ENCODE results near the gene RGS19.

The RGS19 gene

DNA sequence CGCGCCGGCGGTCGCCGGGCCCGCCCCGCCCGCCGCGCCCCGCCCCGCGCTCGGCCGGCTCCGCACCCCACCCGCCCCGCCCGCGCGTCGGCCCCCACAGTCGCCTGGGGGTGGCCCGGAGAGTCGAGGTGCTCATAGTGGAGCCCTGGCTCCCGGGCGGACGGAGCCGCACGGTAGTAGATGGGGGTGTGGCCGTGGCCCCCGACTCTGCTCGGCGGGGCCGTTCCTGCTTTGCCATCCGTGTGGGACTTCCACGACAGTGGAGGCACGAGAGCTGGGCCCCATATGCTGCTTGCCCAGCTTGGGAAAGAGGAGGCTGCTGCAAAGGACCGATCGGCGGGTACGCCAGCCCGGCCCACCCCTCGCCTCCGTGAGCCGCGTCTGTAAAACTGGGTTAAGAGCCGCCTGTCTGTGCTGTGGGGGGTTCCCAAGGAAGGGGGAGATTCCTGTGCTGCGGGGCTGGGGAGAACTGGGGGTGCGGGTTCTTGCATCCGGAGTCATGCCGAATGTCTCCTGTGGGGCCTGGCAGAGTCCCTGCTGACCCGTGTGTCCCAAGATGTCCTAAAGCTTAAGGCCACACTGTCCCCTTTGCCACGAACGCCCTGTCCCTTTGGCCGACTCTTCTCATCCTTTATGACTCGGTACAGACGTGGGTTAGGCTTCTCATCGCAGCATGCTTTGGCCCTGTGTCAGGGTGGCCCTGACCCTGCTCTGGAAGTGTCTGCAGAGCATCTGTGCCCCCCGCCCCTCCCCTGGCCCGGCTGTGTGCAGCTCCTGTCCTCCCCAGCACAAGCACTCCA is 895 bp upstream of the RGS19 start, which contains the start of gene OPRL1:
TSS of gene OPRL1 (plus strand) at position 70 of the 800 bp plus-strand sequence. CDS start 12,639 bp downstream, outside the sequence.
- H3K9ac ChIP-seq (ENCODE audit: low read length): no peak within 1 kb of the TSS
- peak within 1 kb of the TSS; percentile 72 for H3K27ac ChIP-seq (ENCODE audit: low read depth, low read length)
- H3K27me3 ChIP-seq (ENCODE audit: control insufficient read depth in 1 of 2, insufficient read depth in 2 of 2, low read length in 2 of 2): peaks cover 10 to 31% of the 10 kb centered on the region in 2 donors
- H3K4me1 ChIP-seq (ENCODE audit: insufficient read depth, low read length): peaks cover 16% of the 10 kb centered on the region
- no peaks in the 10 kb centered on the region for H3K36me3 ChIP-seq (ENCODE audit: insufficient read depth, low read length)
- H3K4me3 ChIP-seq (ENCODE audit: low read depth in 1 of 2, low read length in 2 of 2): peak within 1 kb of the TSS; percentile 67 to 73
- H3K9me3 ChIP-seq (ENCODE audit: low read length): no peaks in the 10 kb centered on the region

DNA sequence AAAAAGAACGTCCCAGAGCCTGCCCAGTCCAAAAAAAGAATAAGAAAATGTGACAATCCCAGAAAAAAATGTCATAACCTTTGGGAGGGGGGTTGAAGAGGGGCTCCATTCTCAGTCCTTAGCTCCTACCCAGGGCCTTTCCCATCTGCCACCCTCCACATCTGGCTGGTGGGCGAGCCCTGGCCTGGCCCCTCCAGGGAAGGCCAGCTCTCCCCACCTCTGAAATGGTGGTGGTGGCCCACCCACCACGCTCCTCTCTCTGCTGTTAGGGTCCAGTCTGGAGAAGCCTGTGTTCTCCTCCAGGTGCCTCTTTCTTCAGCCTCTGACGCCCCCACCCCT is 415 bp downstream of the RGS19 start:
- Histone ChIP-seq H3K27ac (ENCODE audit: low read depth, low read length) (peak overlapping the region; percentile 72), H3K4me3 (ENCODE audit: low read depth in 1 of 2, low read length in 2 of 2) (peak overlapping the region; percentile 67 to 73), H3K36me3 (ENCODE audit: insufficient read depth, low read length) (no peaks in the 10 kb centered on the region), H3K9me3 (ENCODE audit: low read length) (no peaks in the 10 kb centered on the region), H3K4me1 (ENCODE audit: insufficient read depth, low read length) (peaks cover 16% of the 10 kb centered on the region), H3K9ac (ENCODE audit: low read length) (no peak overlapping the region), H3K27me3 (ENCODE audit: control insufficient read depth in 1 of 2, insufficient read depth in 2 of 2, low read length in 2 of 2) (peaks cover 0 to 18% of the 10 kb centered on the region in 2 donors)

DNA sequence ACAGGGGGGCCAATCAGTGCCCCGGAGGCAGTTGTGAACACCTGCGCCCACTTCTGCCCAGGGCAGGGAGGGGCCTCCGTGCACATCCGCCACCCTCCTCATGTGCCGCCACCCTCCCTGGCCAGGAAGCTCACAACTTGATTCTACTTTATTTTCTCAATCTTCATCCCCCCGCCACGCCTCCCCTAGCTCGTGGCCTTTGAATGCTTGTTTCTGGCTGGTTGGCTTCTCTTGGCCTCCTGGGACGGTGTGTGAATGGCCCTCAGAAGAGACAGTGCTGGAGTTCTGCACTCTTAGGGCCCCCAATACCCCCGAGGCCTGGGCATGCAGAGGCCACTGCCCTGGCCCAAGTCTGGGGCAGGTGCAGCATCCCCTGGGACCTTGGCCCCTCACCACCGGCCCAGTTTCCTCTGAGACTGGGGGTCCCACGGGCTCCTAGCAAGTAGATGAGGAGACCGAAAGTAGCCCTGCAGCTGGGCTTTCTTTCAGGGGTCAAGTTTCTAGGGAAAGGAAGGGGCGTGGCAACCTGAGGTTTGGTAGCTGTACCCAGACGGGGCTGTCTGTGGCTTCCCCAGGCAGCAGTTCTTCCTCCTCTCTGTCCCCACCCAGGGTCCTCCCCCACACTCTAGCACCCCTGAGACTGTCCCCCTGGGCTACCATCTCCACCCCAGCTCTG is 1.3 kb downstream of the RGS19 start:
- Histone ChIP-seq H3K27me3 (ENCODE audit: control insufficient read depth in 1 of 2, insufficient read depth in 2 of 2, low read length in 2 of 2) (peaks cover 0 to 11% of the 10 kb centered on the region in 2 donors), H3K4me3 (ENCODE audit: low read depth in 1 of 2, low read length in 2 of 2) (peak overlapping the region in 1 of 2 donors; percentile 67), H3K9me3 (ENCODE audit: low read length) (no peaks in the 10 kb centered on the region), H3K9ac (ENCODE audit: low read length) (no peak overlapping the region), H3K36me3 (ENCODE audit: insufficient read depth, low read length) (no peaks in the 10 kb centered on the region), H3K27ac (ENCODE audit: low read depth, low read length) (no peak overlapping the region), H3K4me1 (ENCODE audit: insufficient read depth, low read length) (peaks cover 14% of the 10 kb centered on the region)

DNA sequence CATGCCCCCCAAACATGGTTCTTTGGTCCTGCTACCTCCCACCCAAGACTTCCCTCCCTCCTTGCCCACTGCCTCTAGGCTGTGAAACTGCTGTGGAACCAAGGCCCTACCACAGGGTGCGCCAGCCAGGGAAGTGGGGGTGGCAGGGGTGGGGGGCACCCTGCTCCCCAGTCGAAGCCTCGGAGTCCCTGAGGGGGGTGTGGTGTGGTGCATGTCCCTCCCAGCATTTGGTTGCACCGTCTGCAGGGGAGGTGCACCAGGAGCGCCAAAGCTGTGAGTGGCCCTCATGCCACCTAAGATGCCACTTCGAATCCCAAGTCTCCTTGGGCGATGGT is 1.8 kb downstream of the RGS19 start:
- no peaks in the 10 kb centered on the region for H3K36me3 ChIP-seq (ENCODE audit: insufficient read depth, low read length)
- H3K27ac ChIP-seq (ENCODE audit: low read depth, low read length): no peak overlapping the region
- no peak overlapping the region for H3K9ac ChIP-seq (ENCODE audit: low read length)
- peaks cover 0 to 8% of the 10 kb centered on the region in 2 donors for H3K27me3 ChIP-seq (ENCODE audit: control insufficient read depth in 1 of 2, insufficient read depth in 2 of 2, low read length in 2 of 2)
- peaks cover 11% of the 10 kb centered on the region for H3K4me1 ChIP-seq (ENCODE audit: insufficient read depth, low read length)
- no peaks in the 10 kb centered on the region for H3K9me3 ChIP-seq (ENCODE audit: low read length)
- H3K4me3 ChIP-seq (ENCODE audit: low read depth in 1 of 2, low read length in 2 of 2): no peak overlapping the region

DNA sequence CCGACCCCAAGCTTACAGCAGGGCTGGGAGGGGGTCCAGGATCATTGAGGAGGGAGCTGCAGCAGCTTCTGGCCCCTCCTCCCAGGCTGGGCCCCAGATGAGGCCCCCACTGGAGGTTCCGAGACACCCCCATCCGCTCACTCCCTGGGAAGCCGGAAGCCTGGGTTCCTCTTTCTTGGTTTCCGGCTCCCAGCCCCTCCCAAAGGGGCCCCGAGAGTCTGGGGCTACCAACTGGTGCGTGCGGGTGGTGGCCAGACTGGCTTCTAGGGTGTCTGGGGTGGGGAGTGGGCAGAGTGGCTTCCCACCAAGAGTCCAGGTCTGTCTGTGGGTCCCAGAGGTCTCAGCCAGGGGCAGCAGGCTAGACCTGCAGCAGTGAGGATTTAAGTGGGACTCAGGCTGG is 2.2 kb downstream of the RGS19 start:
- H3K36me3 ChIP-seq (ENCODE audit: insufficient read depth, low read length): no peaks in the 10 kb centered on the region
- no peaks in the 10 kb centered on the region for H3K9me3 ChIP-seq (ENCODE audit: low read length)
- no peak overlapping the region for H3K4me3 ChIP-seq (ENCODE audit: low read depth in 1 of 2, low read length in 2 of 2)
- H3K27me3 ChIP-seq (ENCODE audit: control insufficient read depth in 1 of 2, insufficient read depth in 2 of 2, low read length in 2 of 2): peaks cover 0 to 8% of the 10 kb centered on the region in 2 donors
- H3K4me1 ChIP-seq (ENCODE audit: insufficient read depth, low read length): peaks cover 11% of the 10 kb centered on the region
- H3K9ac ChIP-seq (ENCODE audit: low read length): no peak overlapping the region
- H3K27ac ChIP-seq (ENCODE audit: low read depth, low read length): no peak overlapping the region

DNA sequence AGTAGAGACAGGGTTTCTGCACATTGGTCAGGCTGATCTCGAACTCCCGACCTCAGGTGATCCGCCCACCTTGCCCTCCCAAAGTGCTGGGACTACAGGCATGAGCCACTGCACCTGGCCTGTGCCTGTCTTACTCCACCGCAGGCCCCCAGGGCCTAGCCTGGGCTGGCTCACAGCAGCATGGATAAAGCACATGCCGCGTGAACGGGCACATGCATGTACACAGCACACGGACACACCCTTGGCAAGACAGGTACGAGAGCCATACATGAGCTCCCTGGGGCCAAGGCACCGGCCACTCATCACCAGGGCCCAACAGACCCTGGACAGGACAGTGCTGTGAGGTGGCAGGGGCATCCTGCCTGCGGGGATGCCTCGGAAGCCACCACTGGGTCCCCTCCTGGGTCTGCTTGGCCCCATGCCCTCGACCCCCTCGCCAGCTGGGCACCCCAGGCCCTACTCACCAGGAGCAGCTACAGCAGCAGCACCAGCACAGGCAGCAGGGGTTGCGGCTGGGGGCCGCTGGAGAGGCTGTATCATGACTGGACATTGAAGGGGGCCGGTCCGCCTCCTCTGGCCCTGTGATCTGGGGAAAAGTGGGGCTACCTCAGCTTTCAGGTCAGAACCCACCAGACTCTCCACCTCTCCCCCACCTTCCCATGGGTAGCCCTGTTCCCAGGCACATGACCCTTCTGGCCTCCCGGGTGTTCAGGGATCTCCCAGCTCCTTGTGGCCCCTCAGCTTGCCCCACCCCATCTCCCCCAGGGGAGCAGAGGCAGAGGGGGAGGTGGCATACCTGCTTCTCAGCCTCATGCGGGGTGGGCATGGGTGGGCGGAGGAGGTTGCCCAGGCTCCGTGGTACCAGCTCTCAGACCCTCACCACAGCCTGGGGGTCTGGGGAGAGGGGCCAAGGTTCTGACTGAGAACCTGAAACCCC is 3.0 kb downstream of the RGS19 start:
- Histone ChIP-seq H3K27me3 (ENCODE audit: control insufficient read depth in 1 of 2, insufficient read depth in 2 of 2, low read length in 2 of 2) (peaks cover 0 to 8% of the 10 kb centered on the region in 2 donors), H3K36me3 (ENCODE audit: insufficient read depth, low read length) (no peaks in the 10 kb centered on the region), H3K9me3 (ENCODE audit: low read length) (no peaks in the 10 kb centered on the region), H3K27ac (ENCODE audit: low read depth, low read length) (no peak overlapping the region), H3K4me1 (ENCODE audit: insufficient read depth, low read length) (peaks cover 11% of the 10 kb centered on the region), H3K9ac (ENCODE audit: low read length) (no peak overlapping the region), H3K4me3 (ENCODE audit: low read depth in 1 of 2, low read length in 2 of 2) (no peak overlapping the region)

DNA sequence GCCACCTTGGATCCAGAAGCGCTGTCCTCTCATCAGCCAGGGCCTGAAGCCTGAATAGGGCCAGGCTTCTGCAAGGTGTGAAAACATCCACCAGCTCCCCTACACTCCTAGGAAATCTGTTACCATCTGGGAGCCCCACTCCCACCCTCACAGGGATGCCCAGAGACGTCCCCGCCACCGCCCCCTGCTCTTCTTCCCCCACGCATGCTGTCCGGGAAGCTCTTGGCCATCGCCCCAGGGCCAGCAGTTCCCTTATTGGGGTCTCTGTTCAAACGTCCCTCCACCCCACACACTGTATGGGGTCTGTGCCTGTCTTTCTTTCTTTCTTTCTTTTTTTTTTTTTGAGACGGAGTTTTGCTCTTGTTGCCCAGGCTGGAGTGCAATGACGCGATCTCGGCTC is 3.8 kb downstream of the RGS19 start:
- Histone ChIP-seq H3K4me1 (ENCODE audit: insufficient read depth, low read length) (peaks cover 11% of the 10 kb centered on the region), H3K27ac (ENCODE audit: low read depth, low read length) (no peak overlapping the region), H3K9ac (ENCODE audit: low read length) (no peak overlapping the region), H3K36me3 (ENCODE audit: insufficient read depth, low read length) (no peaks in the 10 kb centered on the region), H3K4me3 (ENCODE audit: low read depth in 1 of 2, low read length in 2 of 2) (no peak overlapping the region), H3K9me3 (ENCODE audit: low read length) (no peaks in the 10 kb centered on the region), H3K27me3 (ENCODE audit: control insufficient read depth in 1 of 2, insufficient read depth in 2 of 2, low read length in 2 of 2) (peaks cover 0 to 8% of the 10 kb centered on the region in 2 donors)

DNA sequence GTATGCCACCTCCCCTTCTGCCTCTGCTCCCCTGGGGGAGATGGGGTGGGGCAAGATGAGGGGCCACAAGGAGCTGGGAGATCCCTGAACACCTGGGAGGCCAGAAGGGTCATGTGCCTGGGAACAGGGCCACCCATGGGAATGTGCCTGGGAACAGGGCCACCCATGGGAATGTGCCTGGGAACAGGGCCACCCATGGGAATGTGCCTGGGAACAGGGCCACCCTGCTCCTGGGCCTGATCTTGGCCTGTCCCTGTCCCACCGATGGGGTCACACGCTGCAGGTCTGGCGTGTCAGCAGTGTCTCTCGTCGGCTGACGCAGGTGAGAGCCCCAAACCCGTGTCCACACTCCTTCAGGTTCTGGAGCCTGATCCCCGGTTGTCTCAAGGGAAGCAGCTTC is 4.4 kb downstream of the RGS19 start:
- no peak overlapping the region for H3K9ac ChIP-seq (ENCODE audit: low read length)
- H3K4me1 ChIP-seq (ENCODE audit: insufficient read depth, low read length): peaks cover 11% of the 10 kb centered on the region
- no peak overlapping the region for H3K27ac ChIP-seq (ENCODE audit: low read depth, low read length)
- H3K27me3 ChIP-seq (ENCODE audit: control insufficient read depth in 1 of 2, insufficient read depth in 2 of 2, low read length in 2 of 2): peaks cover 0 to 8% of the 10 kb centered on the region in 2 donors
- H3K36me3 ChIP-seq (ENCODE audit: insufficient read depth, low read length): peaks cover 5% of the 10 kb centered on the region
- H3K9me3 ChIP-seq (ENCODE audit: low read length): no peaks in the 10 kb centered on the region
- no peak overlapping the region for H3K4me3 ChIP-seq (ENCODE audit: low read depth in 1 of 2, low read length in 2 of 2)

DNA sequence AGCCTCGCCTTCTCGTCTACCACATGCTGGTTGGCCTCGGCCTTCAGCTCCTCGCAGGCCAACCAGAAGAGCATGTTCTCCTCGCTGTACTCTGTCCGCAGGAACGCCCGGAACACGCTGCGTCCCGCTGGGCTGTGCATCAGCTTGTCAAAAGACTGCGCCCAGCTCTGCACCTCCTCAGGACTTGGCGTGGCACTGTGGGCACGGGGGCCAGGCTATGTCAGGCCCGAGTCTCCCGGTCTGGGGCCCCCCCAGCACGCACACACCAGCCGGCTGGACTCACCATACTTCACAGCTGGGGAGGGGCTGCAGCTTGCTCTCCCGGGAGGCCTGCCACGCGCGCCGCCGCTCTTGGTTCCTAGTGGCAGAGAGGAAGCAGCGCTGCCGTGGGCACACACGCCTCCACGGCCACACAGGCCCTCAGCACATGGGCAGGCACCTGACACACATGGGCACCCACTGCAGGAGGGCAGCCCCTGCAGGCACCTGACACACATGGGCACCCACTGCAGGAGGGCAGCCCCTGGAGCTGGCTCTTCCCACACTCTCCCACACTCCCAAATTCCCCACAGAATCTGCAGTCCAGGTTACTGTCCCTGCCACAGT is 5.0 kb downstream of the RGS19 start:
- no peak overlapping the region for H3K4me3 ChIP-seq (ENCODE audit: low read depth in 1 of 2, low read length in 2 of 2)
- H3K27me3 ChIP-seq (ENCODE audit: control insufficient read depth in 1 of 2, insufficient read depth in 2 of 2, low read length in 2 of 2): peaks cover 0 to 7% of the 10 kb centered on the region in 2 donors

DNA sequence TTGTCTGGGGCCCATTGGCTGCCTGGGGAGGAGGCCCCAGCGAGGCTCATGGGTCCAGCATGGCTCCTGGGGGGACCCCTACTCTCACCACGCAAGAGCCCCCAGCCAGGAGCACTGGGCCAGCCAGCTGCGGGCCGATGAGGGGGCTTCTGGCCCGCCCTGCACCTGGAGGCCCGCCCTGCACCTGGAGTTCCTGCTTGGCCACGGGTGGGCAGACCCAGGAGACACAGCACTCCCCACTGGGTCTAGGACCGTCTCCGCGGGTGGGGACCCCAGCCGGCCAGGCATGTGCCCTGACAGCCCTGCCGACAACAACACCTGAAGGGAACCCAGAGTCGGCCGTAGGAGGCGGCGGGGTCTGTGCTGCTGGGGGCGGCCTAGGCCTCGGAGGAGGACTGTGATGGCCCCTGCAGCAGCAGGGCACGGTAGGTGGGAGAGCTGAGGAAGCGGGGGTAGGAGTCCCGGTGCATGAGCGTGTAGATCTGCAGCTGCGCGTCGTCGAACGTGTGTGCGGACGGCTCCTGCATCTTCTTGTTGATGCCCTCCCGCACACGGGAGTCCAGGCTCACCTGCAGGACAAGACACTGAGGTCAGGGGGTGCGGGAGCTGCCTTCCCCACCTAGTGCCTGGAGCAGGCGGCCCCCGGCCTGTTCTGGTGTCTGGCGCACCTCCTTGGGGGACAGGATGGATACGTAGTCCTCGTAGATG is 5.7 kb downstream of the RGS19 start:
- H3K9ac ChIP-seq (ENCODE audit: low read length): no peak overlapping the region

More for the DNA sequence above, 5.0 kb downstream of the RGS19 start:
- H3K27ac ChIP-seq (ENCODE audit: low read depth, low read length): no peak overlapping the region
- peaks cover 9% of the 10 kb centered on the region for H3K4me1 ChIP-seq (ENCODE audit: insufficient read depth, low read length)
- no peak overlapping the region for H3K9ac ChIP-seq (ENCODE audit: low read length)
- H3K9me3 ChIP-seq (ENCODE audit: low read length): no peaks in the 10 kb centered on the region
- peaks cover 5% of the 10 kb centered on the region for H3K36me3 ChIP-seq (ENCODE audit: insufficient read depth, low read length)

More for the DNA sequence above, 5.7 kb downstream of the RGS19 start:
- H3K4me1 ChIP-seq (ENCODE audit: insufficient read depth, low read length): peaks cover 3% of the 10 kb centered on the region
- peaks cover 5% of the 10 kb centered on the region for H3K36me3 ChIP-seq (ENCODE audit: insufficient read depth, low read length)
- no peak overlapping the region for H3K4me3 ChIP-seq (ENCODE audit: low read depth in 1 of 2, low read length in 2 of 2)
- no peak overlapping the region for H3K27ac ChIP-seq (ENCODE audit: low read depth, low read length)
- H3K9me3 ChIP-seq (ENCODE audit: low read length): no peaks in the 10 kb centered on the region
- peaks cover 0 to 4% of the 10 kb centered on the region in 2 donors for H3K27me3 ChIP-seq (ENCODE audit: control insufficient read depth in 1 of 2, insufficient read depth in 2 of 2, low read length in 2 of 2)

All from muscle layer of colon (tissue), 2 donors.